Kidney glomerular epithelial cell (primary cell): ENCODE measurements around the gene PYY.
"Not testable (repeated sequence)": the region's sequence is repeated elsewhere in the genome, so short reads cannot be mapped to it uniquely, and the experiment has no call there.

Experiments used
- DNase-seq: peaks from one replicate; lab custom pipeline; 2025; lab: John Stamatoyannopoulos, UW

The PYY gene

DNA sequence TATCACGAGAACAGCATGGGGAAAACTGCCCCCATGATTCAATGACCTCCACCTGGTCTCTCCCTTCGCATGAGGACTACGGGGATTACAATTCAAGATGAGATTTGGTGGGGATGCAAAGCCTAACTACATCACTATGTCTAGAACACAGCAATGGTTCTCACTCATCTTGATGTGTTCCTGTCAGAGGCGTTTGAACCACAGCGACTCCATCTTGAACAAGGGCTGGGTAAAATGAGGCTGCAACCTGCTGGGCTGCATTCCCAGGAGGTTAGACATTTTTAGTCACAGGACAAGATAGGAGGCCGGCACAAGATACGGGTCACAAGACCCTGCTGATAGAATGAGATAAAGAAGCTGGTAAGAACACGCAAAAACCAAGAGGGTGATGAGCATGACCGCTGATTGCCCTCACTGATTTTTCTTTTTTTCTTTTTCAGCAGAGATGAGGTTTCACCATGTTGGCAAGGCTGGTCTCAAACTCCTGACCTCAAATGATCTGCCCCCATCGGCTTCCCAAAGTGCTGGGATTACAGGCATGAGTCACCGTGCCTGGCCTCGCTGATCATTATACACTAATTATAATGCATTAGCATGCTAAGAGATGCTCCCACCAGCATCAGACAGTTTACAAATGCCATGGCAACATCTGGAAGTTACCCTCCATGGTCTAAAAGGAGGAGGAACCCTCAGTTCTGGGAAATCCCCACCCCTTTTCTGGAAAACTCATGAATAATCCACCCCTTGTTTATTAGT lies 8.5 kb downstream of the PYY start:
- no peak for DNase-seq

DNA sequence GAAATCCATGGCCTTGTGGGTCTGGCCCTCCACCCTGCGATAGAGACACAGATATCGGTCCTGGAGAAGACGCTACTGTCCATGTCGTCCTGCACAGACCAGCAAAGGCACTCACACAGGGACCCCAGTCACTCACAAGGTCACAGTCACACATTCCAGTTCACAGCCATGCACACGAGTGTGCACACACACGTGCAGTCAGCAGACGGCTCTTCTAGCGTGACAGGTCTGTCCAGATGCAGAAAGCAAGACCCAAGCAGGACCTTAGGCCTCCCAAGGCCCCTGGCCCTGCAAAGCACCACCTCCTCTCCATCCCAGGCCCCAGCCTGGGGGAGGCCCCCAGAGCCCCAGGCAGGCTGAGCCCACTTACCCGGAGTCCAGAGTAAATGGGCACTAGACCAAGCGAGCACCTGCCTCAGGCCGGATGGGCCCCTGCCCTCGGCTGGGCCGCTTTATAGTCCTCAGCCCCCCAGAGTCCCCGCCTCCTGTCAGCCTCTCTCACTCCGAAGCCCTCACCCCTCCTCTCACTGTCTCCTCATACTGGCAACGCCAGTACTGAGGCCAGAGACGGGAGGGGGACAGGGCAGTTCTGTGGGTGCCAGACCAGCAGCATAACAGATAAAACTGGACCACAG lies 11.6 kb downstream of the PYY start, which contains the start of gene PPY:
TSS of gene PPY (minus strand) at position 426 of the 635 bp plus-strand sequence. CDS start 822 bp downstream, outside the sequence.
- no peak for DNase-seq

DNA sequence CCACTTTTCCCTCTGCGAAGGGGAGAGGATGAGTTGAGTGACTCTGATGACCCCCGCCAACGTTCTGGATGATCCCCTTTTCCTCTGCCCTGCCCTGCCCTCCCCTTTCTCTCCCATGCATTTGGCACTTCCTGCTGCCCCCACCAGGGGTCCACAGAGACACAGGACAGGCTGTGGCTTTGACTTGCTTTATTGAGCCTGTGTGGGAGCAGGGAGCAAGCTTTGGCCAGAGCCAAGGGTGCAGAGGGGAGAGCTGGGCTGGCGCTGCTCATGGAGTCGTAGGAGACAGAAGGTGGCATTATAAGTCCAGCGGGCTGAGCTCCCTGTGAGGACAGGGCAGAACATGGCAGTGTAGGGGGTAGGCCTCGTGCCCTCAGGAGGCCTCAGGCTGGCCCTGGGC lies 13.1 kb downstream of the PYY start:
- peak; percentile 17 for DNase-seq

DNA sequence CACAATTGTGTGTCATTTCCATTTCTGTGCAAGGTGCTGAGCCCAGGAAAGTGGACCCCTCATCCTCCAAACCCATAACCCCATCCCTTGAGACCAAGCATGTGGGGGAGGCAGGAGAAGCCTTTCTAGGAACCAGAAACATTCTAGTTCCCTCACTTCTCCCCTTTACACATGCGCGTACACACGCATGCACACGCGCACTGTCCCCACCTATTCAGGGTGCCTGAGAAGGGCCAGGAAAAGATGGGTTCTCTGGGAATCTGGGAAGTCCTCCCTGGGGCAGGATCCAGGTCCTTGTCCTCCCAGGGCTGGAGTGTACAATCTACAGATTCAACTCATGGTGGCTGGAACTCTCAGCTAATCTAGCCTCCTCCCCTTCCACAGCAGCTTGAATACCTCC lies 13.9 kb downstream of the PYY start:
- no peak for DNase-seq

DNA sequence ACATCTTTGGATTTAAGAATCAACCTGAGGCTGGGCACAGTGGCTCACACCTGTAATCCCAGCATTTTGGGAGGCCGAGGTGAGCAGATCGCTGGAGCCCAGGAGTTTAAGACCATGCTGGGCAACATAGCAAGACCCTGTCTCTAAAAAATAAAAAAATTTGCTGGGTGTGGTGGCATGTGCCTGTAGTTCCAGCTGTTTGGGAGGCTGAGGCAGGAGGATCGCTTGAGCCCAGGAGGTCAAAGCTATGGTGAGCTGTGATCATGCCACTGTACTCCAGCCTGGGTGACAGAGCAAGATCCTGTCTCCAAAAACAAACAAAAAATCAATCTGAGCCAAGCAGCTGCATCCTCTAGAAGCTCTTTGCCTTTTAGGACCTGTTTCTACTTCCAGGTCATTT lies 14.3 kb downstream of the PYY start:
- not testable (repeated sequence) for DNase-seq

DNA sequence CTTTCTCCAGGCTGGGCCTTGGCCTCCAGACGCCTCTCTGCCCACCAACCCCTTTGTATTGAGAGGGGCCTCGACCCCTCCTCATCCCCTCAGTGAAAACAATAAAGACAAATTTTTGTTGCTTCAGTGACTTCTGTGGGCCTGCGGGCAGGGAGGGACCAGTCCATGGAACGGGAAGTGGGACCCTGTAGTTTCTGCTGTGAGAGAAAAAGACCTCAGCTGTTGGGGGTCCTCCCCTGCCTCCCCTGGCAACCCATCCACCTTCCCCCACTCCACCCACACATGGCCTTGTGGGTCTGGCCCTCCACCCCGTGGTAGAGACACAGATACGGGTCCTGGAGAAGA lies 14.9 kb downstream of the PYY start:
- DNase-seq: no peak

DNA sequence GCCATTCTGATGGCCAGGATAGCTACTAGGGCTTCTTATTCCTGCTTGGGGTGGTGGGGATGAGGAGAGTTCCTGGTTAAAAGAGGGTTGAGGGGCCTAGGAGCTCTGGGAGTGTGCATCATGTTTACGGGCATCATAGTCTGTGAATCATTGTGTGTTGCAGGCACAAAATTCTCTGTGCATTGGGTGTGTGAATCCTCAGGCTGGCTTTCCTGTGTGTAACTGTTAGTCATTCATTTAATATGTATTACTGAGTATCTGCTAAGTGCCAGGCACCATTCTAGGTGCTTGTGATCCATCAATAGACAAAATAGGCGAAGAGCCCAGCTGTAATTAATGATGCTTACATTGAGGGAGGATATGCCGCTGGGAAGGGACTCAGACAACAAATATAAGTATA lies 17.3 kb downstream of the PYY start:
- no peak for DNase-seq

DNA sequence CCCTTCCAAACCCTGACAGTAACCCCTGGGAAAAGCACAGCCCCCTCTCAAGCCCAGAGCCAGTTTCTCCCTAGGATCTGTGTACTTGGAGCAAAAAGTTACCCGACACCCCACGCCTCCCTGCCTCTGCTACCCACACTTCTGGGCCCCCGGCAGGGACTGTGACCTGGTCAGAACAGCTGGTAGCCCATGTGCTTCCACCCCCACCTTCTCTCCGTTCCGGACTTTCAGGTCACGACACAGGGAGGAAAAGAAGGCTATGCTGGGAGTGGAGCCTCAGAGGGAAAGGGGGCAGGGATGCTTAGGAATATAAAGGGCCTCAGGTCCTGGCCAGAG lies 17.8 kb downstream of the PYY start:
- DNase-seq: no peak

DNA sequence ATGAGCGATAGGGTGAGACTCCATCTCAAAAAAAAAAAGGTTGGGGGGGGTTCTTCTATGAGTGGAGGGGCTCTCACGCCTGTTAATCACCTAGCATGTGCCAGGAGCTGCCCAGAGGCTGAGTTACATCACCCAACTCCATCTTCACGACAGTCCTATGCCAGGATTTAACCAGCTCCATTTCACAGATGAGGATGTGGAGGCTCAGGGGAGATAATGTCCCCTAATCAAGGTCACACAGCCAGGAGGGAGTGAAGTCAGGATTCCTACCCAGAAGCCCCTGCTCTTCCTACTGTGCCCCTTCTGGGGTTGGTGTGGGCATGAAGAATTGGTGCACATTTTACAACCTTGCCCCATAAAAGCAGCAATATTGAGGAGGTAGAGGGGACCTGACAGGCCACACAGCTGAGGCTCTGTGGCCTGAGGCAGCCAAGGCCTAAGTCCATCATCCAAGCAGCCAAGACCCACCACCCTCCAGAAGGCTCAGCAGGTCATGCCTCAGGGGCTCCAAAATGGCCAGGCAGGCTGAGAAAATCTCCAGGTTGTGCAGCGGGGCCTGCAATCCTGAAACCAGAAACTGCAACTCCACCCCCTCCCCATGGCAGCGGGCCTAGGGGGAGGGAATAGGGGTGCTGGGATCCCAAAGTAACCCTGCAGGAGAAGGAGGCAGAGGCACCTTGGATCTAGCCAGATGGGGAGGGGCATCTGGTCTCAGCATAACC lies 18.4 kb downstream of the PYY start:
- no peak for DNase-seq

DNA sequence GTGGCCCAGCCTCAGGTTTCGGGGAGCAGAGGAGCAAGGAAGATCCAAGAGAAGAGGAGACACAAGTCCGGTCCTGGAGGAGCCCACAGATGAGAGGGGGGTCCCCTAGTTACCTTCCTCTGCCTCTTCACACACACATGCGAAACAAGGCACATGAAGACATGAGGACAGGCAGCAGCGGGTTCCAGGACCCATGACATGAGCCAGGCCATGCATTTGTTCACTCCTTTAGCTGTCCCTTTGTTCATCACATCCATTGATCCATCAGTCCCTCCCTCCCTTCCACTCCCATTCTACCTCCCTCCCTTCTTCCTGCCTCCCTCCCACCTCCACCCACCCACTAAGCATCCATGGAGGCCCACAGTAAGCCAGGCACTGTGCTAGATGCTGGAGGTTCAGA lies 20.8 kb downstream of the PYY start:
- DNase-seq: no peak

DNA sequence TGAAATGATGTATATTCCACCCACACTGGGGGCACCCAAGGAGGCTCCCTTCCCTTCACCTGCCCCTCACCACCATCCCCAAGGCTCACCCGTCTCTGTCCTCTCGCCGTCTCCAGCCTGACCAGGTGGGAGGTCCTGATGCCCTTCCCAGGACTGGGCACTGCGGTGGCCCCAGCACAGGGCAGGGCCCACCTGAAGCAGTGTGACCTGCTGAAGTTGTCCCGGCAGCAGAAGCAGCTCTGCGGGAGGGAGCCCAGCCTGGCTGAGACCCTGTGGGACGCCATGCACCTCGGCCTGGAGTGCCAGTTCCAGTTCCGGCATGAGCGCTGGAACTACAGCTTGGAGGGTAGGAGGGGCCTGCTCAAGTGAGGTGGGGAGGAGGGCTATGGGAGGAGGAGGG lies 21.4 kb downstream of the PYY start:
- no peak for DNase-seq

DNA sequence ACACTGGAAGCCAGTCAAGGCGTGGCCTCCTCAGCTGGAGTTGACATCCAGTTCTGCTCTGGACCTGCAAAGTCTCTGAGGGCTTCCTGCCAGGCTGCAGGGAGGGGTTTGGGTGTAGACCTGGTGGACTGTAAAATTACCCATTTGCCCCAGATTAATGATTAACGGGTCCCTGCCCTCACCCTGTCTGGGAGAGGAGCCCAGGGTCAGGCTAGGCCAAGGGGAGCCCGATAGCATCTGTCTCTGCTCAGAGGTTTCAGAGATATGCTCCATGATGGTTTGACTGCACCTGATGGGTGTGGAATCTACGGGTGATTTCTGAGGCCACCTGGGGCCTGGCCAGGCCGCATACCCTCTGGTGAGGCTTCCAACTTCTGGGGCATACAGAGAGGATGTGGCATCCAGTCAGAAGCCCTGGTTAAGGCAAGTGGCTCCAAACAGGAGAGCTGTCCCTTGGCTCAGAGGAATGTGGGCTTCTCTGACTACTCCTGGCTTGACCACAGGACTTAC lies 22.6 kb downstream of the PYY start:
- peak; percentile 28 for DNase-seq

DNA sequence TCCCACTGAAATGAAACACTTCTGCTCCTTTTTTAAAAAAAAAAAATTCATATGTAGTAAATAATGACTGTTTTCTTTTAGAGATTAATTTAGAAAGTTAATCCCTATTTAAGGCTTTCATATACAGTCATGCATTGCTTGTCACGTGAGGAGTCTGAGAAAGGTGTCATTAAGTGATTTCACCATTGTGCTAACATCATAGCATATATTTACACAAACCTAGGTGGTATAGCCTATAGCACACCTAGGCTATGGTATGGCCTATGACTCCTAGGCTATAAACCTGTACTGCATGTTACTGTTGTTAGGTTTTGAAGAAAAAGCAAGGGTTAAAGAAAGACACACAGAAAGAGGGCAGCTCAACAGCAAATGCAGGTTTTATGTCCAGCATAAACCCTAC lies 25.1 kb downstream of the PYY start:
- no peak for DNase-seq

DNA sequence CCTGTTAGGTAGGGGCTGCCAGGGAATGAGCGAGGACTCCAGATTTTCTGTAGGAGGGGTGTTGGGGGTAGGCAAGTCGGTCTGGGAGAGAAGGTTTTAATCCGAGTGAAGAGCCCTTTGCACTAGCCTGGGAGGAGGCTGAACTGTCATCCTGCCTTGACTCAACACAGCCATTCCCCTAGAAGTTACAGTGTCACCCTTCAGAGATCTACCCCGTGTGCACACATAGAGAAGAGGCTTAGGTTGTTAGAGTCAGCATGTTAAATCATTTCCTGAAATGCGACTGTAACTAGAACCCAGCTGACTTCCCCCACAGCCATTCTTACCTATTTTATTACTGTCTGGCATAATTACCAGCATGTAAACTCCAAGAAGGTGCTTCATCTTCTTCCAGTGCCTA lies 25.8 kb downstream of the PYY start:
- not testable (repeated sequence) for DNase-seq

DNA sequence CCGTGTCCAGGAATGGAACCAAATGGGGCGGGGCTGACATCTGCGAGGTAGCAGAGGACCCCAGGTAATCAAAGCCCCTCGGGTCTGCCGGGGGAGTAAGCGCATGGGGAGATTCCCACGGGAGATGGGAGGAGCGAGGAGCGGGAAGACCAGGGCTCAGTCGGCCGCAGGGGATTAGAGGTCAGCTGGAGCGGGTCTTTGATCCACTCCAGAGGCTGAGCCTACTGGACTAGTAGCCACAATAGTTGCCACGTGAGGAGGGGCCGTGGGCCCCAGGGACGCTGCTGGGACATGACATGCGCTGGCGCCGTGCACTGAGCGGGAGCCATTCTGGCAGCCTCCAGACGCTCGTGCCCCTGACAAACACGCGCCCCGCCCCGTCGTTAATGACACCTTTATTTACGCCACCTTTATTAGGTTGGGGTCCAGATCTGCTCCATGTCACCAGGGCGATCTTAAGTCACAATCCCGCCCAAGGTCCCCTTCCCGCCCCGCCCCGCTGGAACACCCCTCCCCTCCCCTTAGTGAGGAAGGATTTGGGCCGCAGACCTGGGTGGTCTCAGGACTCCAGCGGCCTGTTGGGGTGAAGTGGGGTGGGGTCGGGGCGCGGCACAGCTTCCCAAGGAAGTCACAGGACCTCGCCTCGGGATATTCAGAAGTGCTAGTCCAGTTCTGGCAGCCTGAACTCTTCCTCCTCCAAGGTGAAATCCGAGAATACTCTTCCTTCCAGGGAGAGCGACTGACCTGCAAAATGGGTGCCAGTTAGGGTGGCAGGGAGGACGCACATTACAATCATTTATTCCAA lies 26.5 kb downstream of the PYY start:
- DNase-seq: no peak

DNA sequence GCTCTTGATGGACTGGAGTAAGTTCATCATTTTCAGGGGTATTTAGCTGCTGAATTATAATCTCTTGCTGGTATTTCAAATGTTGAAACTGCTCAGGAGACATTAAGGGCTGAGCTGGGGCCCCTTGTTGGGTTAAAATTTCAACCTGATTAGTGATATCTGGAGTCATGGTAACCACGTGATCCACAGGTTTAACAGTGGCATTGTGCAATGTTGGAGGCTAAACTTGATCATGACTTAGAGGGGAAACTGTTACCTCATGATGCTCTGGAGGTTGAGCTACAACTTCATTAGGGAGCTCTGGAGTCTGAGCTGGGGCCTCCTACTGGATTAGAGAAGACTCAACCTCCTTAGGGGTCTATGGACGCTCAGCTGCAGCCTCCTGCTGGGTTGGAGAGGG lies 29.2 kb downstream of the PYY start:
- DNase-seq: no peak

DNA sequence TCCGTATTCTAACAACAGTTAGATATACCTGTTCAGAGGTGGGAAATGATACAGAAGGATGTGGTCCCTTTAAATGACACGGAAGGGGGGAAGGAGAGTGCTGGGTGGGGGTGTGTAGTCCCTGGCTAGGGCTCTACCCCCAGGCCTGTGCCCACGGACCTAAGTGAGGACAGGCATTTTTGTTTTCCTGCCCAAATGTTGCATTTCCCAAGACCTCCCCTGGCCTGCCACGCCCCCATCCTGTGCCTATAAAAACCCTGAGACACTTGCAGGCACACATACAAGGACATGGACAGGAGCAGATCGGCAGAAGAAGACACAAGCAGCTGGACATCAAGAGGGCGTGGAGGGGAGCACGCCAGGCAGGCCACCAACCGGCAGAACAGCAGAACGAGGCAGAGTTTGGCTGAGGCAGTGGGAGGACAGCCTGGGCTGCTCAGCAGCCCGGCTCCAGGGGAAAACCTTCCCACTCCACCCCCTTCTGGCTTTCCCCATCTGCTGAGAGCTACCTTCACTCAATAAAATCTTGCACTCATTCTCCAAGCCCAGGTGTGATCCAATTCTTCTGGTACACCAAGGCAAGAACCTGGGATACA lies 33.1 kb downstream of the PYY start:
- DNase-seq: no peak

DNA sequence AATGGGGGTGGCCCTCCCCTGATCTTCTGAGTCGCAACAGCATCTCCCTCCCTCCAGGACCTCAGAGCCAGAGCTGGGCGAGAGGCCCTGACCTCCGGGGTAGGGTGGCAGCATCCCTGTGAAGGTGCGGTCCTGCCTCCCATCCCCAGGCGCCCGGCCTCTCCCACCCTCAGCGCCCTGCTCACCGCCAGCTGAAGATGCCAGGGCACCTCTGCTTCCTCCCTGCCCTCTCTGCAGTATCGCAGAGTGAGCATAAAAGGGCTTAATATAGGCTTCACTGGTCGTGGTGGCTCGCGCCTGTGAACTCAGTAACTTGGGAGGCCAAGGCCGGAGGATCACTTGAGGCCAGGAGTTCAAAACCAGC lies 35.7 kb downstream of the PYY start:
- no peak for DNase-seq

DNA sequence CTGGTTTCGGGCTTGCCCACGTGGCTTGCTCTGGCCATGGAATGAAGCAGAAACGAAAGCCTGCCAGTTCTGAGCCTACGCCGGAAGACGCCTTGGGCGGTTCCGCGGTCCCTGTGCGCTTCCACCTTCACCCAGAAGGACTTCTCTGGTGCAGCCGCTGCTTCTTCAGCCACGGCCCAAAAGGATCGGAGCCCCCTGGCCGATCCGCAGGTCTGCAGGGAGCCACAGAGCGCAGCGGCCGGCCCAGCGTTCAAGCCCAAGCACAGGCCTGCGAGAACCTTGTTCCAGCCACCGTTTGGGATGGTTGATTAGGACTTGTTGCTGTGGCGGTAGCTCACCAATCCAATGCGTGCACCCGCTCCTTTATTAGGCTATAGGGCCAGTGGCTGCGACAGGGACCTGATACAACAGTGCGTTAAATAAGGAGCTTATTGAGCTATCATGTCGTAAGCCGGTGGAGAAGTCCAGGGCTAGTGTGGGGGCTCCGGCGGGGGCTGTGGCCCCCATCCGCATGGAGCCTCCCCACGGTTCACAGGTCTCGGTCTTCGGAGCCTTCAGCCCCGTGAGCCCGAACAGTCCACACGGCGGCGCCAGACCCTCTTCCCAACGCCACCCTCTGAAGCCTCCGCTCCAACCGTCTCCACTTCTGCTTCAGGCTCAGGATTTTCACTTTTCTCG lies 36.3 kb downstream of the PYY start:
- no peak for DNase-seq

DNA sequence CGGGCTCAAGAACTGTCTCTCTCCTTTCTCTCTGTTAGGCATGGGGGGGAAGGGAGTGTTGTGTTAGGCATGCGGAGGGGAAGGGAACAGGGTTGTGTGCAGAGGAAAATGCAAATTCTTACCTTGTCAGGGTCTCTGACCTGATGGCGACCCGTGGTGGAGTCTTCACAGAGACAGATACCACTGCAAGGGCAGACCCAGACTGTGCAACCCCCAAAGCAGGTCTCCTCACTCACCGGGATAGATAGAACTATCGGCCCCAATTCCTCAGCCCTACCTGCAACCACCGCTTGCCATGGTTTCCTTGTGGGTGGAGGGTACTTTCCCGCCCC lies 36.8 kb downstream of the PYY start:
- DNase-seq: no peak

DNA sequence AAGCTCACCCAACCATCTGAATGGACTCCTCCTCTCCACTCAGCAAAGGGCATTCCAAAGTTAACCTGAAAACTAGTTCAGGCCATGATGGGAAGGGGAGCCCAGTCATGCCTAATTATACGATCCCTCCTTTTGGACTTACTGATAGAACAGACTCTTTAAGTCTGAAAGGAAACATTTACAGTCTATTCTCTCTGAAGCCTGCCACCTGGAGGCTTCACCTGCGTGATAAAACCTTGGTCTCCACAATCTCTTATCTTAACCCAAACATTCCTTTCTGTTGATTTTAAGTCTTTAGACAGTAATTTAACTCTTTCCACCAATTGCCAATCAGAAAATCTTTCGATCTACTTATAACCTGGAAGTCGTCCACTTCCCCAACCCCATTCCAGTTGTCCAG lies 37.4 kb downstream of the PYY start:
- DNase-seq: no peak

DNA sequence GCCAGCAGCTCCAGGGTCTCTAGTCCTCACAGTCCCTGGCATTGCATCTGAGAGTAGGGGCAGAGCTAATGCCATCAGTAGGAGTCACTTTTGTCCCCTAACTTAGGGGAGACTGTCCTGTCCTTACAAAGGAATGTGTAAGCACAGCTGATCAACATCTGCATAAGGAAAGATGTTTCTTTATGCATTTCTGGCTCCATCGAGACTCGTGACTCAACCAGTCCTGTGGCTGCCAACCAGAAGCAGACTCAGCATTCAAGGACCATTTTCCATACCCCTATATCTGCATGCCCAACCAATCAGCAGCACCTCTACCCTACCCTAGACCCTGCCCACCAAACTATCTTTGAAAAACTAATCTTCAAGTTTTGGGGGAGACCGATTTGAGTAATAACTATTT lies 38.2 kb downstream of the PYY start:
- DNase-seq: no peak
